Measurements from ENCODE around the gene MUSTN1. TPM values are rescaled to one million over a fixed set of nuclear protein-coding genes. Genes with fewer than 3 reads are reported as not detected.

Gene MUSTN1
- total and polyA plus RNA-seq, 8 donors: 0.42 to 63.7 (median 0.55) TPM; not detected in 3

GRCh38 chr3:52856666-52857065 is 21.8 kb upstream of the MUSTN1 start:
- H3K27ac ChIP-seq: peak overlapping the region in 2 of 4 donors; percentile 33 to 39
- 50 to 54% methylated on average over 5 of the region's 5 CpGs for WGBS, 2 donors
- FAIRE-seq (no peak), ATAC-seq (peak; percentile 16 to 47 (median 31)), DNase-seq (no peak)
- H3K4me3 ChIP-seq: no peak overlapping the region
- peaks cover 0 to 6% (median 6%) of the 10 kb centered on the region in 3 donors for H3K4me1 ChIP-seq
- intact Hi-C loops (cut with DNase I): no loop called here
- H3K9me3 ChIP-seq: no peaks in the 10 kb centered on the region
- H3K36me3 ChIP-seq: no peaks in the 10 kb centered on the region
- TF ChIP-seq CTCF (IDR thresholded peaks at IDR 0.05): no peak
- H3K27me3 ChIP-seq: no peaks in the 10 kb centered on the region

GRCh38 chr3:52854013-52854412 is 19.2 kb upstream of the MUSTN1 start:
- no peaks in the 10 kb centered on the region for H3K27me3 ChIP-seq
- WGBS, 2 donors: 71 to 76% methylated on average over 2 of the region's 2 CpGs
- intact Hi-C loops (cut with DNase I): no loop called here
- no peak overlapping the region for H3K27ac ChIP-seq
- no peak for TF ChIP-seq CTCF (IDR thresholded peaks at IDR 0.05)
- peaks cover 0 to 6% (median 6%) of the 10 kb centered on the region in 3 donors for H3K4me1 ChIP-seq
- FAIRE-seq: no peak
- no peaks in the 10 kb centered on the region for H3K9me3 ChIP-seq
- ATAC-seq: no peak
- DNase-seq: no peak
- no peak overlapping the region for H3K4me3 ChIP-seq
- H3K36me3 ChIP-seq: no peaks in the 10 kb centered on the region

GRCh38 chr3:52852419-52852818 is 17.6 kb upstream of the MUSTN1 start:
- no peak for TF ChIP-seq CTCF (IDR thresholded peaks at IDR 0.05)
- H3K4me1 ChIP-seq: peaks cover 0 to 6% (median 6%) of the 10 kb centered on the region in 3 donors
- no peak overlapping the region for H3K27ac ChIP-seq
- H3K4me3 ChIP-seq: no peak overlapping the region
- H3K27me3 ChIP-seq: no peaks in the 10 kb centered on the region
- WGBS, 2 donors: 54 to 61% methylated on average over 2 of the region's 2 CpGs
- DNase-seq: no peak
- FAIRE-seq: no peak
- H3K36me3 ChIP-seq: no peaks in the 10 kb centered on the region
- no peaks in the 10 kb centered on the region for H3K9me3 ChIP-seq
- ATAC-seq: no peak
- intact Hi-C loops (cut with DNase I): no loop called here

GRCh38 chr3:52851348-52851747 is 16.5 kb upstream of the MUSTN1 start:
- no peaks in the 10 kb centered on the region for H3K4me1 ChIP-seq
- no peaks in the 10 kb centered on the region for H3K36me3 ChIP-seq
- ATAC-seq (peak; percentile 75 to 94 (median 88)), DNase-seq (peak in 1 of 6 donors; percentile 67), FAIRE-seq (no peak)
- peak in 3 of 4 donors; percentile 34 to 42 (median 38) for TF ChIP-seq CTCF (IDR thresholded peaks at IDR 0.05)
- H3K27ac ChIP-seq: no peak overlapping the region
- WGBS, 2 donors: 59 to 75% methylated on average over 3 of the region's 3 CpGs
- H3K4me3 ChIP-seq: no peak overlapping the region
- no peaks in the 10 kb centered on the region for H3K27me3 ChIP-seq
- H3K9me3 ChIP-seq: no peaks in the 10 kb centered on the region
- intact Hi-C loops (cut with DNase I): no loop called here

GRCh38 chr3:52849656-52850055 is 14.8 kb upstream of the MUSTN1 start:
- 96% methylated on average over 15 of the region's 15 CpGs for WGBS, 2 donors
- no peaks in the 10 kb centered on the region for H3K36me3 ChIP-seq
- DNase-seq: no peak

More at GRCh38 chr3:52849656-52850055, 14.8 kb upstream of the MUSTN1 start:
- no peak for FAIRE-seq
- Histone ChIP-seq H3K27ac (no peak overlapping the region), H3K4me1 (peaks cover 0 to 3% (median 3%) of the 10 kb centered on the region in 3 donors), H3K27me3 (no peaks in the 10 kb centered on the region), H3K9me3 (no peaks in the 10 kb centered on the region), H3K4me3 (no peak overlapping the region)
- intact Hi-C loops (cut with DNase I): loop anchor here in 1 of 3 donors (5.0 kb wide), 1 partner anchor 223 kb away; no protein-coding TSS in a partner anchor
- TF ChIP-seq CTCF (IDR thresholded peaks at IDR 0.05): no peak
- ATAC-seq: no peak
